GM12878 (cell line): ENCODE results near the gene RPS6KA4. TPM values are rescaled to one million over a fixed set of nuclear protein-coding genes. Genes with fewer than 3 reads are reported as not detected.
A peak's percentile ranks its signal among the peaks of the same experiment; 100 is the strongest.

ENCODE experiments used
- BACH1 ChIP-seq: fragments of 450-650 bp; IDR thresholded peaks from 2 replicates; pipeline ENCODE4 v1.6.1; 2017; ENCODE audit warnings: mild to moderate bottlenecking, borderline replicate concordance
- CEBPB ChIP-seq, 2 experiments: fragments of 150-350 bp in 1 of 2; IDR thresholded peaks; 2 replicates each; pipeline ENCODE4 v1.6.1; 2012 to 2014; ENCODE audit warnings: low read depth in 2 of 2, low read length in 2 of 2, borderline replicate concordance in 1 of 2, inconsistent platforms in 1 of 2
- CTCF ChIP-seq, 3 experiments: IDR thresholded peaks in 2 of 3; conservative IDR thresholded peaks in 1 of 3; 2 replicates each; pipeline ENCODE4 v1.5.1; 2011; ENCODE audit warnings: low read depth in 3 of 3, low read length in 3 of 3, mild to moderate bottlenecking in 3 of 3, control low read depth in 2 of 3, moderate library complexity in 2 of 3, inconsistent platforms in 1 of 3, mixed read lengths in 1 of 3; ENCODE audit not compliant: control insufficient read depth in 2 of 3, insufficient read depth in 1 of 3; ENCODE audit errors: extremely low read depth in 1 of 3
- EP300 ChIP-seq, 2 experiments: fragments of 150-350 bp in 1 of 2; IDR thresholded peaks; 2 replicates each; pipeline ENCODE4 v1.6.1; 2011 to 2012; ENCODE audit warnings: low read depth in 2 of 2, low read length in 2 of 2, borderline replicate concordance in 1 of 2, improper control_type of control experiment in 1 of 2, inconsistent platforms in 1 of 2; ENCODE audit not compliant: control insufficient read depth in 1 of 2
- ESRRA ChIP-seq: IDR thresholded peaks from 2 replicates; pipeline ENCODE4 v1.6.1; 2012; ENCODE audit warnings: mild to moderate bottlenecking, low read length, improper control_type of control experiment
- ETV6 ChIP-seq, 2 experiments: fragments of 450-650 bp in 1 of 2; IDR thresholded peaks in 1 of 2; conservative IDR thresholded peaks in 1 of 2; 2 replicates each; pipeline ENCODE4 v1.6.1; 2014; ENCODE audit warnings: antibody characterized with exemption in 1 of 2, borderline replicate concordance in 1 of 2, low read depth in 1 of 2, mild to moderate bottlenecking in 1 of 2, moderate library complexity in 1 of 2
- FOXK2 ChIP-seq: fragments of 450-650 bp; IDR thresholded peaks from 2 replicates; pipeline ENCODE4 v1.6.1; 2017; ENCODE audit warnings: mild to moderate bottlenecking, moderate library complexity
- GATAD2B ChIP-seq: fragments of 450-650 bp; conservative IDR thresholded peaks from 2 replicates; pipeline ENCODE4 v1.6.1; 2017; ENCODE audit warnings: low read depth, mild to moderate bottlenecking, moderate library complexity
- HDAC2 ChIP-seq: fragments of 200-600 bp; sonication (generic); IDR thresholded peaks from 2 replicates; pipeline ENCODE4 v1.6.1; 2017
- HSF1 ChIP-seq: fragments of 150-350 bp; IDR thresholded peaks from 2 replicates; pipeline ENCODE4 v1.6.1; 2014; ENCODE audit warnings: mild to moderate bottlenecking, low read depth, low read length
- IRF5 ChIP-seq: fragments of 450-650 bp; IDR thresholded peaks from 2 replicates; pipeline ENCODE4 v1.6.1; 2017; ENCODE audit warnings: borderline replicate concordance
- MTA3 ChIP-seq: IDR thresholded peaks from 2 replicates; pipeline ENCODE4 v1.6.1; 2012; ENCODE audit warnings: low read length, inconsistent platforms, borderline replicate concordance
- NFYB ChIP-seq: IDR thresholded peaks from 2 replicates; pipeline ENCODE4 v1.6.1; 2011; ENCODE audit warnings: low read depth, mild to moderate bottlenecking, low read length, improper control_type of control experiment, moderate library complexity; ENCODE audit not compliant: insufficient read depth
- PRDM15 ChIP-seq: fragments of 450-650 bp; formaldehyde crosslinking; IDR thresholded peaks from 2 replicates; pipeline ENCODE4 v1.4.0; 2020; ENCODE audit warnings: mild to moderate bottlenecking, moderate library complexity
- RFX5 ChIP-seq: IDR thresholded peaks from 2 replicates; pipeline ENCODE4 v1.6.1; 2011; ENCODE audit warnings: low read depth, low read length, improper control_type of control experiment
- SMAD1 ChIP-seq: fragments of 450-650 bp; IDR thresholded peaks from 2 replicates; pipeline ENCODE4 v1.6.1; 2018; ENCODE audit warnings: mild to moderate bottlenecking, low read depth; ENCODE audit not compliant: partially characterized antibody
- SMARCA5 ChIP-seq: fragments of 450-650 bp; IDR thresholded peaks from 2 replicates; pipeline ENCODE4 v1.6.1; 2017; ENCODE audit warnings: mild to moderate bottlenecking
- SUPT20H ChIP-seq: IDR thresholded peaks from 2 replicates; pipeline ENCODE4 v1.6.1; 2011; ENCODE audit warnings: low read depth, mild to moderate bottlenecking, low read length, moderate library complexity, borderline replicate concordance; ENCODE audit not compliant: control insufficient read depth
- ZNF207 ChIP-seq: fragments of 450-650 bp; IDR thresholded peaks from 2 replicates; pipeline ENCODE4 v1.6.1; 2014; ENCODE audit warnings: antibody characterized with exemption, mild to moderate bottlenecking, borderline replicate concordance
- ZNF24 ChIP-seq: fragments of 450-650 bp; IDR thresholded peaks from 2 replicates; pipeline ENCODE4 v1.6.1; 2017; ENCODE audit warnings: antibody characterized with exemption, mild to moderate bottlenecking
- ZNF622 ChIP-seq: fragments of 450-650 bp; IDR thresholded peaks from 2 replicates; pipeline ENCODE4 v1.6.1; 2017; ENCODE audit warnings: mild to moderate bottlenecking, inconsistent platforms
- polyA plus RNA-seq, 11 experiments: library from polyadenylated mRNA; depleted of rRNA in 4 of 11; unstranded in 6 of 11; stranded (reverse) in 5 of 11; fragments of >200 nt; fragmentation: Nextera tagmentation in 4 of 11; fragmentation: Illumina TruSeq in 1 of 11; extraction: Ambion mirVana in 4 of 11; extraction: Trizol in 1 of 11; gene quantifications; 1 replicate in 1 of 11; 2 replicates in 10 of 11; pipeline versions ENCODE4 v1.2.1 to v1.2.3, GENCODE V29; 2011 to 2016; ENCODE audit warnings: inconsistent platforms in 2 of 11, missing spikeins in 2 of 11, low read depth in 1 of 11
- total RNA-seq, 4 experiments: library from RNA; depleted of rRNA in 3 of 4; stranded (reverse); fragments of >200 nt in 3 of 4; fragmentation: Illumina TruSeq in 1 of 4; extraction: Trizol in 1 of 4; gene quantifications; 2 replicates each; pipeline versions ENCODE4 v1.2.1 to v1.2.3, GENCODE V29; 2013 to 2021

The RPS6KA4 gene
- total and polyA plus RNA-seq, 10 of the 15 experiments (the other 5 are each of a cell fraction or from before 2014, with no cell fraction given): 0.34 to 32.6 (median 11.3) TPM

DNA sequence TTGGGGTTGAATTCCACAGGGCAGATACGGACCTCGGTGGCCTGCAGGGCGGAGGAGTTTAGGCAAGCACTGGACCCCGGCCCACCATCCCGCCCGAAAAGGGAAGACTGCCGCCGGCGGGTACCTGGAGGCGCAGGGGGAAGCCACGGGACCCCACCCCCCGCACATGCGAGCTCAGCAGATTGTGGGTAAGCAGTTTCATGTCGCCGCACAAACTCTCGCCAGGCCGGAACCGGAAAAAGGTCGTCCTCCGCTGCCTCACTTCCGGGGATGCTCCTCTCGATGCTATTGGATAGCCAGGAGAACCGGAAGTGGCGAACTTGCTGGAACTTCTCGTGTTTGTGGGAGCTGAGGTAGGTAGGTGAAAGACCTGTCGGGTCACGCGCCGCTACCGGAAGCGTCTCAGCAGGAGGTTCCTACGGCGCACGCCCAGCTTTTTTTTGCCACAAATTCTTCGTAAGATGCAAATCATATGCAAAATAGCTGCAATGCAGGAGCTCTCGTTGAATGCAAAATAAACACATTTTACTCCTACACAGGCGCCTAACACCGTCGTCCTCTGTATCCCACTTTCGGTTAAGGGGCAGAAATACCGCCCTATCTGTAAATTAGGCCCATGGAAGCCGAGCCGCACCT is 41.5 kb upstream of the RPS6KA4 start, which contains the start of gene TRMT112 (continued):
- TF ChIP-seq ZNF622 (no peak), CEBPB (IDR thresholded peaks at IDR 0.05; ENCODE audit: borderline replicate concordance in 1 of 2, low read depth in 2 of 2, low read length in 2 of 2) (no peak), GATAD2B (peak; percentile 13; the same call in 1 of the 2 replicates), SUPT20H (no peak), ZNF24 (no peak), FOXK2 (no peak), BACH1 (peak; percentile 53; the same call in 1 of the 2 replicates), NFYB (peak; percentile 90), MTA3 (0 out of 2 replicates have a peak, but pooled peaks have one; percentile 8), RFX5 (no peak), HDAC2 (no peak), HSF1 (peak; percentile 57; the same call in 1 of the 2 replicates), PRDM15 (no peak), ETV6 (conservative IDR thresholded peaks at IDR 0.05 in 1 of 2, IDR thresholded peaks at IDR 0.05 in 1 of 2; ENCODE audit: borderline replicate concordance in 1 of 2, low read depth in 1 of 2) (peak in 1 of 2 experiments; percentile 59; a peak in 2 of 4 replicates), SMAD1 (peak; percentile 73), ZNF207 (no peak), ESRRA (no peak), SMARCA5 (peak; percentile 99), CTCF (IDR thresholded peaks at IDR 0.05 in 2 of 3, conservative IDR thresholded peaks at IDR 0.05 in 1 of 3; ENCODE audit: control insufficient read depth in 2 of 3, extremely low read depth in 1 of 3, insufficient read depth in 1 of 3, low read depth in 3 of 3, low read length in 3 of 3) (no peak), IRF5 (no peak), EP300 (IDR thresholded peaks at IDR 0.05; ENCODE audit: borderline replicate concordance in 1 of 2, control insufficient read depth in 1 of 2, low read depth in 2 of 2, low read length in 2 of 2) (no peak; a peak in 1 of 4 replicates)
